HG03039 (cell line): ENCODE measurements around the gene LAMC2.

ENCODE experiments used
- ATAC-seq: cut with Tn5 transposase; IDR thresholded peaks from one replicate; pipeline ENCODE4 v1.9.1; 2021; ENCODE audit warnings: mild to moderate bottlenecking, moderate library complexity; ENCODE audit not compliant: unreplicated experiment

LAMC2 gene

GRCh38 chr1:183283286-183283685, 97.2 kb downstream of the LAMC2 start:
- ATAC-seq, result no peak

DNA sequence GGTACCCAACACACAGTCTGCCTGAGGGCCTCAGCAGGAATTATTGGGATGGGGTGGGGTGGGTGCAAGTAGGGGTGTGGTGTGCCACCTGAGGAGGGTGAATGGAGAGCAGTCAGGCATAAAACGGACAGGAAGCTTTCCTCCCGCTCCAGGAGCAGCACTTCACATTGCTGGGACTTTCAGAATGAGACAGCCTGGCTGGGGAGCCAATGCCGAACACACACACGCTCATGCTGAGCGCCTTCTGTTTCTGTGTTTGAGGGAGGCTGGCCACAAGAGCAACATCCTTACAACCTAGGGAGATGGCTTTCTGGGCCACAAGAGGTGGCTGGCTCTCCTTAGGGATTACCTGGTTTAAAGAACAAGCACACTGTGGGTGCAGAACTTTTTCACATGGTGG, 98.0 kb downstream of the LAMC2 start:
- ATAC-seq, result no peak

- no peak for ATAC-seq
These were observed 99.2 kb downstream of the LAMC2 start for GRCh38 chr1:183285256-183285655.

GRCh38 chr1:183285746-183286145, 99.7 kb downstream of the LAMC2 start:
- no peak for ATAC-seq

DNA sequence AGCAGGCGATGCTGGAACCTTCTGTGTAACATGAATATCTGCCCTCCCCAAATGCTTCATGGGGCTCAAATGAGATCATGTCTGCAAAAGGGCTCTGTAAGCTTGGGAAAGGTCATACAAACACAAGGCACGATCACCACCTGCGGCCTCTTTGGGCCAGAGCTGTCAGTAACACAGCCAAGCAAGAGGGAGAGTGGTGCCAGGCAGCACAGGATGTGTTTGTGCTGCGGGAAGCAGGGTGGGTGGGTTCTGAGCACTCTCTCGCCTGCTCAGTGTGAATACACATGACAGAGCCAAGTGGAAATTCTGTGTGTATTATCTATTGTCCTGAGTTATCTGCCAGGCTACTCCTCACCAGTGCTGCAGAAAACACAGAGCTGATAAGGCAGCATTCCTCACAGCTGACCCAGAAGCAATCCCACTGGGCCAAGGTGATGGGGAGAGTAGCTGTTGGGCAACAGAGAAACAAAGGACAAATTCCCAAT, 101.2 kb downstream of the LAMC2 start:
- no peak for ATAC-seq

DNA sequence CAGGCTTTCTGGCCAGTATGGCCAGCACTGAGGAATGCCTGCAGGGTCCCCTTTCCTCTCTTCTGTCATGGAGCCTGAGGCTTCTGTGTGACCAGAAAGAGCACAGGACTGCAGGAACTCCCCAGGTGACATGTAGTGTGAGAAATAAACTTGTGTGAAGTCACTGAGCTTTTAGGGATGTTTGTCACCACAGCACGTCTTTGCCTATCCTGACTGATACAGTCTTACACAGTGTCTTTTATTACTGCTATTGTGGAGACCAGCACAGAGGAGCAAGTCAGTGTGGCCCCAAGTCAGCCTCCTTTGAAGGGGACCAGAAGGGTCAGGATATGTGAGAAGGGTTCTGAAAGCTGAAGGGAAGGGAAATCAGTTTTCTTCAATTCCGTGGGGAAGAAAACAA, 102.5 kb downstream of the LAMC2 start:
- ATAC-seq, result no peak

DNA sequence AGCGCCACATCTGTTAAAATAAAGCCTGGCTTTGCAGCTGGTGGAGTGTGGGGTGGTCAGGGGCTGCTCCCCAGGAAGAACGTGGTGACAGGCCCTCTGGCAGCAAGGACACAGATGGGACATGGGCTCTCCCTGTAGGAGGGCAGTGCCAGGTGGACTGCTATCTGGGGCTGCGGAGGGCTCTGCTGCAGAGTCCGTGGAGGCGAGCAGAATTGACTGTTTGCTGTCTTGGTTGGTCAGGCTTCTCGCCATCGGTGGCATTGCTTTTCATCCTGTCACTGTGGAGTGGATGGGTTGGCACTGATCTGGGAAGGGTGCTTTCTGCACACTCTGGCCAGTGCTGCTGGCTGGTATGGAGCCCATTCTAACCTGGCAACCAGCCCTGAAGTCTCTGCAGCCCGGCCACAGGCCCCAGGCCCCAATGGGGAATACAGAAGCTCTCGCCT, 103.0 kb downstream of the LAMC2 start:
- ATAC-seq, result no peak

DNA sequence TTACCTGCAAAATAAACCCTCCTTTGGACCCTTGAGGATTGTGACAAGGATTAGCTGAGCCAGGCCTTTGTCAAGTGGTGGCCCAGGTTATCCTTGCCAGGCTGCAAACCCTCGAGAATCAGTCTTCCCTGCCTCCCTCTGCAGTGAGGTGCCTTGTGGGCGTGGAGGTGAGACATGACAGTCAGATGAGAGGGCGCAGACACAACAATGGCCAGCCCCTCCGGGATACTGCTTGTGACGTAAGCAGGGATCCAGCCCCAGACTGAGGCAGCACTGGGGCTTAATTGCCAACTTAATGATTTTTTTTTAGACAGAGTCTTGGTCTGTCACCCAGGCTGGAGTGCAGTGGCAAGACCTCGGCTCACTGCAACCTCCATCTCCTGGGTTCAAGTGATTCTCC, 104.6 kb downstream of the LAMC2 start:
- no peak for ATAC-seq

GRCh38 chr1:183291216-183291762, 105.2 kb downstream of the LAMC2 start:
- no peak for ATAC-seq

- no peak for ATAC-seq
These were observed 105.9 kb downstream of the LAMC2 start for GRCh38 chr1:183291802-183292514.

DNA sequence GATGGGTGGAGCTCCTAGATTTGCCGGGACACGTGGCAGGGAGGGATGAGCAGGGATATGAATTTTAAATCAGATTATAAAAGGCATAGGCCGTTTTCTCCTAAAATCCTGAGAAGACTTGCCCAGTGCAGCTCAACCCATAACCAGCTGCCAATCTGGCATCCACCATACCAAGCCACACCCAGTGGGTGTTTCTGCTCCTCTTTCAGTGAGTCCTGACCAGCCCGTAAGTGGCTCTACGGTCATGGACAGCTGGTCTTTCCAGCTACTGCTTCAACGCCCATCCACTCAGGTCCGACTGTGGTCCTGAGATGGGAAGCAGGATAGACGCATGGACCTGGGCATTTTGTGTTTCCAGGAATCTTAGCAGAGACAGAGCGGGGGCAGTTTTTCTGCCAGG, 107.2 kb downstream of the LAMC2 start:
- ATAC-seq, result no peak

DNA sequence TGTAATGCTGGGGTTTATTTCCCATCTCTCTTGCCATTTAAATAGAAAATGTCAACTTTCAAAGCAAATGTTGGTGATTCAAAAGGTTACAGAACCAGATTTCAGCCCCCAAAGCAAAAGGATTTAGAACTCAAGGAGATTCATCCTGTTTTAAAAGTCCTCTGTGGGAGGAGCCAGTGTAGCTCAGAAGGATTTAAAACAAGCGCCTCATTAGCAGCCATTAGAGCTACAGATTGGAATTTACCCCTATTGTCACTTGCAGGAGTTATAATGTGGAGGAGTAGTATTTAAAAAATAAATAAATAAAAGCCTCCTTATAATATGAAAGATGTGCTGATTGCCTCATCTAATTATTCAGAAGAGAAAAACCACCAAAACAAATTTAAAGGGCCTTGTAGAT, 107.8 kb downstream of the LAMC2 start:
- ATAC-seq, result no peak
